T-helper 2 cell (primary cell): ENCODE results near the gene TAS2R14.

Source experiments
- DNase-seq, 5 experiments: peaks; one replicate each; pipeline versions ENCODE4 v3.0.0 to v3.0.0-alpha.2; 2012 to 2022
- total RNA-seq, 2 donors: gene quantifications; one replicate each; lab custom pipeline; 2026; lab: John Stamatoyannopoulos, UW

Gene TAS2R14
- 0.94 reads per million in 2 donors for total RNA-seq

GRCh38 chr12:10939163-10939562 lies at the start of gene TAS2R14:
Gene TAS2R14 (minus strand): TSS chr12:10939263. CDS start chr12:10939207, 56 bp downstream.
- DNase-seq, result no peak

- no peak for DNase-seq
Measured at GRCh38 chr12:10986812-10987211, 47.7 kb upstream of the TAS2R14 start, which contains the start of gene TAS2R50. Gene TAS2R50 (minus strand): TSS chr12:10986912. CDS start chr12:10986860, 52 bp downstream.

GRCh38 chr12:10982244-10982643 lies 43.2 kb upstream of the TAS2R14 start:
- DNase-seq, result peak in 3 of 5 experiments; percentile 16 to 97 (median 73)

- DNase-seq, result no peak
Measured at GRCh38 chr12:10974965-10975364, 35.9 kb upstream of the TAS2R14 start.

GRCh38 chr12:10968765-10969456 lies 29.8 kb upstream of the TAS2R14 start:
- DNase-seq, result no peak

- no peak for DNase-seq
Measured at GRCh38 chr12:10967409-10967808, 28.3 kb upstream of the TAS2R14 start.

GRCh38 chr12:10966314-10966713 lies 27.3 kb upstream of the TAS2R14 start:
- no peak for DNase-seq

GRCh38 chr12:10965476-10965875 lies 26.4 kb upstream of the TAS2R14 start:
- DNase-seq, result no peak

- DNase-seq, result peak in 2 of 5 experiments; percentile 24 to 90
Measured at GRCh38 chr12:10960211-10960610, 21.1 kb upstream of the TAS2R14 start.

GRCh38 chr12:10959804-10960203 lies 20.7 kb upstream of the TAS2R14 start:
- DNase-seq, result peak in 1 of 5 experiments; percentile 65

GRCh38 chr12:10957741-10958140 lies 18.7 kb upstream of the TAS2R14 start:
- peak in 1 of 5 experiments; percentile 30 for DNase-seq

- DNase-seq, result peak in 1 of 5 experiments; percentile 52
Measured at GRCh38 chr12:10956085-10956484, 17.0 kb upstream of the TAS2R14 start.

- no peak for DNase-seq
Measured at GRCh38 chr12:10952645-10953044, 13.6 kb upstream of the TAS2R14 start.

- DNase-seq, result no peak
Measured at GRCh38 chr12:10943167-10943566, 4.1 kb upstream of the TAS2R14 start.

GRCh38 chr12:10941916-10942607 lies 3.0 kb upstream of the TAS2R14 start:
- no peak for DNase-seq

GRCh38 chr12:10941369-10941768 lies 2.3 kb upstream of the TAS2R14 start:
- DNase-seq, result no peak

GRCh38 chr12:10940389-10940788 lies 1.3 kb upstream of the TAS2R14 start:
- DNase-seq, result no peak

- DNase-seq, result no peak
Measured at GRCh38 chr12:10936506-10936905, 2.6 kb downstream of the TAS2R14 start.

GRCh38 chr12:10928746-10929286 lies 10.2 kb downstream of the TAS2R14 start, which contains the start of gene PRH2:
Gene PRH2 (plus strand): TSS chr12:10929236. CDS start chr12:10929274, 38 bp downstream.
- DNase-seq, result no peak

- no peak for DNase-seq
Measured at GRCh38 chr12:10926269-10926668, 12.8 kb downstream of the TAS2R14 start.

- no peak for DNase-seq
Measured at GRCh38 chr12:10919809-10920208, 19.3 kb downstream of the TAS2R14 start.

GRCh38 chr12:10910380-10910779 lies 28.7 kb downstream of the TAS2R14 start:
- no peak for DNase-seq

- DNase-seq, result no peak
Measured at GRCh38 chr12:10909462-10909861, 29.6 kb downstream of the TAS2R14 start, which contains the start of gene TAS2R13. Gene TAS2R13 (minus strand): TSS chr12:10909562. CDS start chr12:10909298, 264 bp downstream.
